PC-3 (cell line): ENCODE measurements around the gene NUP62.

Experiments used
- EZH2 ChIP-seq: fragments of 300-600 bp; sonication (generic); IDR thresholded peaks from one replicate; pipeline ENCODE4 v1.6.1; 2017; ENCODE audit warnings: antibody characterized with exemption, mild to moderate bottlenecking, low read length; ENCODE audit not compliant: unreplicated experiment
- TF ChIP-seq, protein P1 (sequence below): fragments of 300-600 bp; sonication (generic); conservative IDR thresholded peaks from 2 replicates; pipeline ENCODE4 v1.5.1; 2017; ENCODE audit warnings: antibody characterized with exemption, low read depth, mild to moderate bottlenecking, low read length

DNA sequence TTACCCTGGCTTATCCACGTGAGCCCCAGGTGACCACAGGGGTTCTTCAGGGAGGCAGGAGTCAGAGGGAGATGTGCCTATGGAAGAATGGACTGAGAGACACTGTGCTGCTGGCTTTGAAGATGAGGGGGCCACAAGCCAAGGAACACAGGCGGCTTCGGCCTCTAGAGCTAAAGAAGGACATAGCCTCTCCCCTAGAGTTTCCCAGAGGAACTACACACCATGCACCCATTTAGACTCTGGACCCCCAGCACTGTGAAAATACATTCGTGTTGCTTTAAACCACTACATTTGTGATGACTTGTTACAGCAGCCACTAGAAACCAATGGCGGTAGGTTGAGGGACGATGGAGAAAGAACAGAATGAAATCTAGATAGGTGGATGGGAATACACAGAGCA is 14.0 kb downstream of the NUP62 start:
- no peak for TF ChIP-seq EZH2
- TF ChIP-seq, protein P1, sequence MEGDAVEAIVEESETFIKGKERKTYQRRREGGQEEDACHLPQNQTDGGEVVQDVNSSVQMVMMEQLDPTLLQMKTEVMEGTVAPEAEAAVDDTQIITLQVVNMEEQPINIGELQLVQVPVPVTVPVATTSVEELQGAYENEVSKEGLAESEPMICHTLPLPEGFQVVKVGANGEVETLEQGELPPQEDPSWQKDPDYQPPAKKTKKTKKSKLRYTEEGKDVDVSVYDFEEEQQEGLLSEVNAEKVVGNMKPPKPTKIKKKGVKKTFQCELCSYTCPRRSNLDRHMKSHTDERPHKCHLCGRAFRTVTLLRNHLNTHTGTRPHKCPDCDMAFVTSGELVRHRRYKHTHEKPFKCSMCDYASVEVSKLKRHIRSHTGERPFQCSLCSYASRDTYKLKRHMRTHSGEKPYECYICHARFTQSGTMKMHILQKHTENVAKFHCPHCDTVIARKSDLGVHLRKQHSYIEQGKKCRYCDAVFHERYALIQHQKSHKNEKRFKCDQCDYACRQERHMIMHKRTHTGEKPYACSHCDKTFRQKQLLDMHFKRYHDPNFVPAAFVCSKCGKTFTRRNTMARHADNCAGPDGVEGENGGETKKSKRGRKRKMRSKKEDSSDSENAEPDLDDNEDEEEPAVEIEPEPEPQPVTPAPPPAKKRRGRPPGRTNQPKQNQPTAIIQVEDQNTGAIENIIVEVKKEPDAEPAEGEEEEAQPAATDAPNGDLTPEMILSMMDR = peak; percentile 46
